Smooth muscle cell (in vitro differentiated cells): ENCODE data around the gene OMG. TPM values are rescaled to one million over a fixed set of nuclear protein-coding genes. Genes with fewer than 3 reads are reported as not detected.
A peak's percentile ranks its signal among the peaks of the same experiment; 100 is the strongest.

Experiments used
- DNase-seq: peaks from one replicate; lab custom pipeline; 2025; ENCODE audit not compliant: unreplicated experiment; lab: John Stamatoyannopoulos, UW
- H2AFZ ChIP-seq: fragments of 200-600 bp; sonication (generic); 2 replicates; pipeline ENCODE4 v1.6.0; 2016; ENCODE audit warnings: antibody characterized with exemption, low read depth, mild to moderate bottlenecking
- H3F3A ChIP-seq: fragments of 200-600 bp; sonication (generic); 2 replicates; pipeline ENCODE4 v1.6.0; 2017; ENCODE audit warnings: antibody characterized with exemption, low read depth
- H3K27ac ChIP-seq: fragments of 200-600 bp; sonication (generic); 2 replicates; pipeline ENCODE4 v1.5.1; 2016; ENCODE audit warnings: low read depth, mild to moderate bottlenecking
- H3K27me3 ChIP-seq: fragments of 200-600 bp; sonication (generic); 2 replicates; pipeline ENCODE4 v1.6.1; 2016; ENCODE audit warnings: low read depth, mild to moderate bottlenecking
- H3K36me3 ChIP-seq: fragments of 200-600 bp; sonication (generic); 2 replicates; pipeline ENCODE4 v1.5.1; 2016; ENCODE audit warnings: low read depth
- H3K4me1 ChIP-seq: fragments of 200-600 bp; sonication (generic); 2 replicates; pipeline ENCODE4 v1.5.1; 2016; ENCODE audit warnings: low read depth
- H3K4me2 ChIP-seq: fragments of 200-600 bp; sonication (generic); 2 replicates; pipeline ENCODE4 v1.6.0; 2016; ENCODE audit warnings: mild to moderate bottlenecking
- H3K4me3 ChIP-seq: fragments of 200-600 bp; sonication (generic); 2 replicates; pipeline ENCODE4 v1.5.1; 2016; ENCODE audit warnings: mild to moderate bottlenecking
- H3K79me2 ChIP-seq: fragments of 200-600 bp; sonication (generic); 2 replicates; pipeline ENCODE4 v1.6.0; 2016; ENCODE audit warnings: low read depth, mild to moderate bottlenecking
- H3K9ac ChIP-seq: fragments of 200-600 bp; sonication (generic); 2 replicates; pipeline ENCODE4 v1.6.0; 2016; ENCODE audit warnings: low read depth
- H3K9me3 ChIP-seq: fragments of 200-600 bp; sonication (generic); replicated peaks from 2 replicates; pipeline ENCODE4 v1.5.1; 2016; ENCODE audit warnings: low read depth
- H4K20me1 ChIP-seq: fragments of 200-600 bp; sonication (generic); 2 replicates; pipeline ENCODE4 v1.6.0; 2016; ENCODE audit warnings: low read depth
- WGBS: methylation state at CpG from one replicate; pipeline ENCODE4 v1.1.7; 2016; ENCODE audit warnings: low lambda C conversion rate; 5-methylcytosine and 5-hydroxymethylcytosine counted together
- polyA plus RNA-seq: library from polyadenylated mRNA; unstranded; fragments of >200 nt; fragmentation: Nextera tagmentation; extraction: Ambion mirVana; gene quantifications from 2 replicates; pipeline ENCODE4 v1.2.1, GENCODE V29; 2016
- total RNA-seq: library from RNA; depleted of rRNA; stranded (reverse); fragments of >200 nt; gene quantifications from 2 replicates; pipeline ENCODE4 v1.2.3, GENCODE V29; 2014
- TF ChIP-seq, protein P1 (sequence below): fragments of 200-600 bp; sonication (generic); IDR thresholded peaks from 2 replicates; pipeline ENCODE4 v1.5.1; 2017; ENCODE audit warnings: borderline replicate concordance, mild to moderate bottlenecking, antibody characterized with exemption; ENCODE audit not compliant: insufficient read depth, poor library complexity, severe bottlenecking

Gene OMG
- total and polyA plus RNA-seq, 2 experiments from 2014 or later: 0.57 TPM; not detected in 1

DNA sequence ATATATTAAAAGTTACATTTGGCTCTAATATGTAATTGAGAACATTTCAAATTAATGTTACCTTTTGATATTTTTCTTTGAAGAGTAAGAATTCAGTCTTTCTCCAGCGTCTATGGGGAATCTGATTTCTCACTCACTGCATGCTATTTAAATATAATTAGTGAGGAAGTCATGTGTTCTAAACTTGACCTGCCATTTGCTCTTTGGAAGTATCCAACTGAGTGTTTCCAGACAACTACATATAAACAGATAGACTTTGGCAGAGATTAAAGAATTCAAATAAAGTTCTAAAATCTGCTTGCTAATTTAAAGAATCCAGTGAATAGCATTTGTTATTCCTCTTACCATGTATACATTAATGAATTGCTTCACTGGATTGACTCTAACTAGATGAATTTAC, 23.5 kb downstream of the OMG start:
- Histone ChIP-seq H3K9ac (no peak overlapping the region), H4K20me1 (peaks cover 20% of the 10 kb centered on the region), H3K9me3 (no peaks in the 10 kb centered on the region), H3K79me2 (no peaks in the 10 kb centered on the region), H3K4me2 (no peak overlapping the region), H3K4me3 (no peak overlapping the region), H2AFZ (no peak overlapping the region), H3K36me3 (peaks cover 2% of the 10 kb centered on the region), H3K27ac (peak overlapping the region; percentile 36), H3K27me3 (no peaks in the 10 kb centered on the region), H3F3A (no peaks in the 10 kb centered on the region), H3K4me1 (peaks cover 8% of the 10 kb centered on the region)
- 84% methylated on average over 1 of the region's 1 CpG for WGBS
- no peak for DNase-seq
- TF ChIP-seq, protein P1, sequence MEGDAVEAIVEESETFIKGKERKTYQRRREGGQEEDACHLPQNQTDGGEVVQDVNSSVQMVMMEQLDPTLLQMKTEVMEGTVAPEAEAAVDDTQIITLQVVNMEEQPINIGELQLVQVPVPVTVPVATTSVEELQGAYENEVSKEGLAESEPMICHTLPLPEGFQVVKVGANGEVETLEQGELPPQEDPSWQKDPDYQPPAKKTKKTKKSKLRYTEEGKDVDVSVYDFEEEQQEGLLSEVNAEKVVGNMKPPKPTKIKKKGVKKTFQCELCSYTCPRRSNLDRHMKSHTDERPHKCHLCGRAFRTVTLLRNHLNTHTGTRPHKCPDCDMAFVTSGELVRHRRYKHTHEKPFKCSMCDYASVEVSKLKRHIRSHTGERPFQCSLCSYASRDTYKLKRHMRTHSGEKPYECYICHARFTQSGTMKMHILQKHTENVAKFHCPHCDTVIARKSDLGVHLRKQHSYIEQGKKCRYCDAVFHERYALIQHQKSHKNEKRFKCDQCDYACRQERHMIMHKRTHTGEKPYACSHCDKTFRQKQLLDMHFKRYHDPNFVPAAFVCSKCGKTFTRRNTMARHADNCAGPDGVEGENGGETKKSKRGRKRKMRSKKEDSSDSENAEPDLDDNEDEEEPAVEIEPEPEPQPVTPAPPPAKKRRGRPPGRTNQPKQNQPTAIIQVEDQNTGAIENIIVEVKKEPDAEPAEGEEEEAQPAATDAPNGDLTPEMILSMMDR: no peak

DNA sequence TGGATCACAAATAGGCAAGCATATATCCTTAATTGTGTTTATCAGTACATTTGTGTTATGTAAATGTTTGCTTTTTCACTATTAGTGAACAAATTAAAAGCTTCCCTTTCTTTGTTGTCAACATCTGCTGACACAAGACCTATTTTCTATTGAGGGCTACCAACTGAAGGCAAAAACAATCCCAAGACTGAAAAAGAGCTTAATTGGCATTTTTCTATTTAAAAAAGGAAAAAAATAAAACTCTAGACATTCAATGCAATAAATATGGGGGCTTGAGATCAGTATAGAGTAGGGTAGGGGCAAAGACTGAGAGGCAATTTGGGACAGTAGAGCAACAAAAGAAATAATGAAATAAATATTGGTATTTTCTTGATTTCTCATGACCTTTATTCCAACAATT, 24.2 kb downstream of the OMG start:
- no peaks in the 10 kb centered on the region for H3K27me3 ChIP-seq
- peaks cover 8% of the 10 kb centered on the region for H3K4me1 ChIP-seq
- DNase-seq: no peak
- H3K4me3 ChIP-seq: no peak overlapping the region
- peaks cover 2% of the 10 kb centered on the region for H3K36me3 ChIP-seq
- no peak overlapping the region for H3K4me2 ChIP-seq
- H3K9ac ChIP-seq: no peak overlapping the region
- no peak overlapping the region for H3K27ac ChIP-seq
- no peaks in the 10 kb centered on the region for H3K79me2 ChIP-seq
- H3F3A ChIP-seq: no peaks in the 10 kb centered on the region
- TF ChIP-seq, protein P1: no peak
- H3K9me3 ChIP-seq: no peaks in the 10 kb centered on the region
- H2AFZ ChIP-seq: no peak overlapping the region
- H4K20me1 ChIP-seq: peaks cover 27% of the 10 kb centered on the region

DNA sequence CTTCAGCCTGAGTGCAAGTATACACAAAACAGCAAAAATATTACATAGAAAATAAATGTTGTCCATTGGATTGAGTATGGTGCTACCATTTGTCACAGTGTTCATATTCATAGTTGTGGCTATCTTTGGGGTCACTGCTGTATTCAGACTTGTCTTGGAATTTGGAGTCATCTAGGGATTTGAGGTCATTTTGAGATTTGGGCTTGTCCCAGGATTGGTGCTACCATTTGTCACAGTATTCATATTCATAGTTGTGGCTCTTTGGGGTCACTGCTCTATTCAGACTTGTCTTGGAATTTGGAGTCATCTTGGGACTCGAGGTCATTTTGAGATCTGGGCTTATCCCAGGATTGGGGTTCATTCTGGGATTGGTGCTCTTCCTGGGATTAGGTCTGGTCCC, 24.8 kb downstream of the OMG start:
- H3F3A ChIP-seq: no peaks in the 10 kb centered on the region
- no peak overlapping the region for H3K9ac ChIP-seq
- no peak overlapping the region for H2AFZ ChIP-seq
- H3K4me2 ChIP-seq: no peak overlapping the region
- H3K79me2 ChIP-seq: no peaks in the 10 kb centered on the region
- H4K20me1 ChIP-seq: peaks cover 33% of the 10 kb centered on the region
- no peaks in the 10 kb centered on the region for H3K9me3 ChIP-seq
- WGBS: 100% methylated on average over 1 of the region's 1 CpG
- H3K4me1 ChIP-seq: peaks cover 8% of the 10 kb centered on the region
- H3K36me3 ChIP-seq: peaks cover 2% of the 10 kb centered on the region
- H3K27ac ChIP-seq: no peak overlapping the region
- no peak overlapping the region for H3K4me3 ChIP-seq
- no peaks in the 10 kb centered on the region for H3K27me3 ChIP-seq
- DNase-seq: no peak
- TF ChIP-seq, protein P1: no peak

DNA sequence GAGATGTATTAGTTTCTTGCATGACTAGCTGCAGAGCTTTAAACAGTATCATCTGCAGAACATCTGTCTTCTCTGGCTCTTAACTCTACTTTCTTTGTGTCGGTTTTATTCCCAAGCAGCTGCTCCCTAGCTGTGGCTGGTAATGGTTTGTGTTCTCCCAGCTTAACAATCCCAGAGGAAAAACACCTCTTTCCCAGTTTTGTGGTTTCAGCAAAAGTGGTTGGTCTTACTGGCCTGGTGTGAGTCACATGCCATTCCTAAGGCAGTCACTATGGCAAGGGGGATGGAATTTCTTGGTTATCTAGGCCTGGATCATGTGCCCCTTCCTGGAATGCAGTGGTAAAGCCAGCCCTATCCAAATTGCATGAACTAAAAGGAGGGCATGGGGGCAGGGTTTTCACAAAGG, 27.5 kb downstream of the OMG start:
- peaks cover 4% of the 10 kb centered on the region for H3K36me3 ChIP-seq
- 0% methylated on average over 1 of the region's 1 CpG for WGBS
- H3K79me2 ChIP-seq: no peaks in the 10 kb centered on the region
- H3K9ac ChIP-seq: no peak overlapping the region
- no peak overlapping the region for H2AFZ ChIP-seq
- H3K4me2 ChIP-seq: peak overlapping the region; percentile 70
- H3F3A ChIP-seq: no peaks in the 10 kb centered on the region
- DNase-seq: no peak
- TF ChIP-seq, protein P1: no peak
- peaks cover 36% of the 10 kb centered on the region for H4K20me1 ChIP-seq
- no peaks in the 10 kb centered on the region for H3K9me3 ChIP-seq
- H3K27ac ChIP-seq: peak overlapping the region; percentile 57
- H3K27me3 ChIP-seq: no peaks in the 10 kb centered on the region
- H3K4me1 ChIP-seq: peaks cover 8% of the 10 kb centered on the region
- H3K4me3 ChIP-seq: no peak overlapping the region
